ENCODE results near the gene GEMIN4. TPM values are rescaled to one million over a fixed set of nuclear protein-coding genes. Genes with fewer than 3 reads are reported as not detected.

GEMIN4 gene
- total RNA-seq, 1 donor, result 8.7 TPM

- Histone ChIP-seq H2AFZ (ENCODE audit: low read length) (no peak overlapping the region), H3K79me2 (ENCODE audit: insufficient read depth, low read length) (peaks cover 79% of the 10 kb centered on the region), H3K27me3 (ENCODE audit: insufficient read depth, low read length) (no peaks in the 10 kb centered on the region), H3K4me1 (ENCODE audit: insufficient read depth, low read length) (no peaks in the 10 kb centered on the region), H3K9me3 (ENCODE audit: low read depth, low read length) (no peaks in the 10 kb centered on the region), H4K20me1 (ENCODE audit: insufficient read depth, low read length) (peaks cover 43% of the 10 kb centered on the region), H3K27ac (ENCODE audit: low read depth, low read length) (no peak overlapping the region), H3K4me3 (ENCODE audit: insufficient read depth, low read length) (no peak overlapping the region), H3K4me2 (ENCODE audit: insufficient read depth, low read length) (no peak overlapping the region), H3K36me3 (ENCODE audit: insufficient read depth, low read length) (peaks cover 90% of the 10 kb centered on the region)
- no peak for TF ChIP-seq CTCF (IDR thresholded peaks at IDR 0.05; ENCODE audit: extremely low read depth, low read depth, low read length)
- DNase-seq (ENCODE audit: insufficient read length, low spot score, missing footprints), result no peak
These were observed 8.9 kb downstream of the GEMIN4 start for GRCh38 chr17:743139-743538.

GRCh38 chr17:742147-742793 lies 9.8 kb downstream of the GEMIN4 start:
- H3K36me3 ChIP-seq (ENCODE audit: insufficient read depth, low read length), result peaks cover 91% of the 10 kb centered on the region
- TF ChIP-seq CTCF (IDR thresholded peaks at IDR 0.05; ENCODE audit: extremely low read depth, low read depth, low read length), result no peak
- H3K9me3 ChIP-seq (ENCODE audit: low read depth, low read length), result no peaks in the 10 kb centered on the region
- no peak overlapping the region for H3K4me3 ChIP-seq (ENCODE audit: insufficient read depth, low read length)
- peaks cover 49% of the 10 kb centered on the region for H4K20me1 ChIP-seq (ENCODE audit: insufficient read depth, low read length)
- no peaks in the 10 kb centered on the region for H3K4me1 ChIP-seq (ENCODE audit: insufficient read depth, low read length)
- H3K4me2 ChIP-seq (ENCODE audit: insufficient read depth, low read length), result no peak overlapping the region
- H3K27ac ChIP-seq (ENCODE audit: low read depth, low read length), result no peak overlapping the region
- H3K79me2 ChIP-seq (ENCODE audit: insufficient read depth, low read length), result peaks cover 77% of the 10 kb centered on the region
- no peak overlapping the region for H2AFZ ChIP-seq (ENCODE audit: low read length)
- no peaks in the 10 kb centered on the region for H3K27me3 ChIP-seq (ENCODE audit: insufficient read depth, low read length)
- no peak for DNase-seq (ENCODE audit: insufficient read length, low spot score, missing footprints)

GRCh38 chr17:740240-741017 lies 11.6 kb downstream of the GEMIN4 start:
- H2AFZ ChIP-seq (ENCODE audit: low read length), result no peak overlapping the region
- H3K9me3 ChIP-seq (ENCODE audit: low read depth, low read length), result no peaks in the 10 kb centered on the region
- no peaks in the 10 kb centered on the region for H3K4me1 ChIP-seq (ENCODE audit: insufficient read depth, low read length)
- no peak overlapping the region for H3K4me3 ChIP-seq (ENCODE audit: insufficient read depth, low read length)
- H4K20me1 ChIP-seq (ENCODE audit: insufficient read depth, low read length), result peaks cover 39% of the 10 kb centered on the region
- TF ChIP-seq CTCF (IDR thresholded peaks at IDR 0.05; ENCODE audit: extremely low read depth, low read depth, low read length), result no peak
- H3K79me2 ChIP-seq (ENCODE audit: insufficient read depth, low read length), result peaks cover 75% of the 10 kb centered on the region
- DNase-seq (ENCODE audit: insufficient read length, low spot score, missing footprints), result no peak
- no peak overlapping the region for H3K4me2 ChIP-seq (ENCODE audit: insufficient read depth, low read length)
- no peak overlapping the region for H3K27ac ChIP-seq (ENCODE audit: low read depth, low read length)
- peaks cover 88% of the 10 kb centered on the region for H3K36me3 ChIP-seq (ENCODE audit: insufficient read depth, low read length)
- H3K27me3 ChIP-seq (ENCODE audit: insufficient read depth, low read length), result no peaks in the 10 kb centered on the region

GRCh38 chr17:737561-738113 lies 14.4 kb downstream of the GEMIN4 start:
- Histone ChIP-seq H3K9me3 (ENCODE audit: low read depth, low read length) (no peaks in the 10 kb centered on the region), H2AFZ (ENCODE audit: low read length) (no peak overlapping the region), H3K79me2 (ENCODE audit: insufficient read depth, low read length) (peaks cover 76% of the 10 kb centered on the region), H3K4me2 (ENCODE audit: insufficient read depth, low read length) (no peak overlapping the region), H3K27ac (ENCODE audit: low read depth, low read length) (no peak overlapping the region), H4K20me1 (ENCODE audit: insufficient read depth, low read length) (peaks cover 30% of the 10 kb centered on the region), H3K4me1 (ENCODE audit: insufficient read depth, low read length) (peaks cover 12% of the 10 kb centered on the region), H3K4me3 (ENCODE audit: insufficient read depth, low read length) (no peak overlapping the region), H3K27me3 (ENCODE audit: insufficient read depth, low read length) (no peaks in the 10 kb centered on the region), H3K36me3 (ENCODE audit: insufficient read depth, low read length) (peaks cover 67% of the 10 kb centered on the region)
- TF ChIP-seq CTCF (IDR thresholded peaks at IDR 0.05; ENCODE audit: extremely low read depth, low read depth, low read length), result no peak
- DNase-seq (ENCODE audit: insufficient read length, low spot score, missing footprints), result no peak

Measured in osteoblast (primary cell).